ENCODE results near the gene AEN.
"Not testable (repeated sequence)": the region's sequence is repeated elsewhere in the genome, so short reads cannot be mapped to it uniquely, and the experiment has no call there.

Gene AEN

GRCh38 chr15:88634449-88634848, 13.3 kb downstream of the AEN start:
- no peak for DNase-seq

- peak; percentile 52 for DNase-seq
These were observed 14.2 kb downstream of the AEN start for GRCh38 chr15:88635318-88635717.

GRCh38 chr15:88636050-88636449, 14.9 kb downstream of the AEN start:
- DNase-seq = peak; percentile 81

- no peak for DNase-seq
These were observed 15.5 kb downstream of the AEN start for GRCh38 chr15:88636654-88637053.

- DNase-seq = no peak
These were observed 16.3 kb downstream of the AEN start for GRCh38 chr15:88637436-88637835.

GRCh38 chr15:88637841-88638625, 16.9 kb downstream of the AEN start:
- no peak for DNase-seq

- DNase-seq = peak; percentile 99
These were observed 17.7 kb downstream of the AEN start, which contains the start of gene ISG20 for GRCh38 chr15:88638626-88639372. ISG20 (plus strand) TSS chr15:88639016; CDS start chr15:88639367, 351 bp downstream.

GRCh38 chr15:88641959-88642452, 20.9 kb downstream of the AEN start:
- no peak for DNase-seq

GRCh38 chr15:88642514-88642913, 21.4 kb downstream of the AEN start:
- DNase-seq = not testable (repeated sequence)

GRCh38 chr15:88644741-88645140, 23.6 kb downstream of the AEN start:
- no peak for DNase-seq

- no peak for DNase-seq
These were observed 24.3 kb downstream of the AEN start for GRCh38 chr15:88645171-88646087.

GRCh38 chr15:88646088-88646405, 24.9 kb downstream of the AEN start:
- DNase-seq = no peak

GRCh38 chr15:88646951-88647350, 25.8 kb downstream of the AEN start:
- no peak for DNase-seq

- DNase-seq = no peak
These were observed 26.4 kb downstream of the AEN start for GRCh38 chr15:88647351-88648105.

- DNase-seq = no peak
These were observed 27.4 kb downstream of the AEN start for GRCh38 chr15:88648357-88649214.

GRCh38 chr15:88649286-88649733, 28.2 kb downstream of the AEN start:
- DNase-seq = peak; percentile 58

GRCh38 chr15:88649753-88650551, 28.8 kb downstream of the AEN start:
- DNase-seq = no peak

- DNase-seq = no peak
These were observed 29.4 kb downstream of the AEN start for GRCh38 chr15:88650556-88650955.

GRCh38 chr15:88651136-88651732, 30.1 kb downstream of the AEN start:
- DNase-seq = no peak

GRCh38 chr15:88651971-88652370, 30.8 kb downstream of the AEN start:
- DNase-seq = no peak
